NOMO-1 treated with DMSO at 0.1 percent for 48 hours (cell line): ENCODE results near the gene CRISPLD2.

Experiments
- DNase-seq: peaks from one replicate; lab custom pipeline; 2025; ENCODE audit not compliant: unreplicated experiment; lab: John Stamatoyannopoulos, UW

The CRISPLD2 gene

DNA sequence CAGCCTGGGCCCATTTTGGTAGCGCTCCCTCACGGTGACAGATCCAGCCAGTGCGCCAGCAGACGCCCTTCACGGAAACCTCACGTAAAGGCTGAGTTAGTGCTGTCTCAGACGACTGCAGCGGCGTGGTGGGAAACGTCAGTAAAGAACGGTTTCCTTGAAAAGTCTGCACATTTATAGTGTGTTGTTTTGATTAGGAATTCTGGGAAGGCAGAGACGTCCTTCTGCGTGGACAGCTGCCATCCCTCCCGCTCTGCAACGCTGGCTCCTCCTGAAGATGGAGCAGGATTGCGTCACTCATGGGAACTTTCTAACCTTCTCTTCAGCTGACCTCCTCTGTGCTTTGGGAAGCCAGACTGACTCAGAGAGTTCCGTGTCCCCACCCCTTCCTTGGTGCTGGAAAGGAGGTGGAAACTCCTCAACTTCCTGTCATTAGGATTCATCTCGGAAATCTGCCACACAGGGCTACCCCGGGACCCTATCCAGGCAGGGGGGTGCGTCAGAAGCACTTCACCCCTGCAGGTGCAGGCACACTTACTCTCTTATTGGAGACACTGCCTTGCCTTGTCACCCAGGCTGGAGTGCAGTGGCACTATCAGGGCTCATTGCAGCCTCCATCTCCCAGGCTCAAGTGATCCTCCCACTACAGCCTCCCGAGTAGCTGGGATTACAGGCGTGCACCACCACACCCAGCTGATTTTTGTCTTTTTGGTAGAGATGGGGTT, 24.3 kb upstream of the CRISPLD2 start:
- DNase-seq: no peak

DNA sequence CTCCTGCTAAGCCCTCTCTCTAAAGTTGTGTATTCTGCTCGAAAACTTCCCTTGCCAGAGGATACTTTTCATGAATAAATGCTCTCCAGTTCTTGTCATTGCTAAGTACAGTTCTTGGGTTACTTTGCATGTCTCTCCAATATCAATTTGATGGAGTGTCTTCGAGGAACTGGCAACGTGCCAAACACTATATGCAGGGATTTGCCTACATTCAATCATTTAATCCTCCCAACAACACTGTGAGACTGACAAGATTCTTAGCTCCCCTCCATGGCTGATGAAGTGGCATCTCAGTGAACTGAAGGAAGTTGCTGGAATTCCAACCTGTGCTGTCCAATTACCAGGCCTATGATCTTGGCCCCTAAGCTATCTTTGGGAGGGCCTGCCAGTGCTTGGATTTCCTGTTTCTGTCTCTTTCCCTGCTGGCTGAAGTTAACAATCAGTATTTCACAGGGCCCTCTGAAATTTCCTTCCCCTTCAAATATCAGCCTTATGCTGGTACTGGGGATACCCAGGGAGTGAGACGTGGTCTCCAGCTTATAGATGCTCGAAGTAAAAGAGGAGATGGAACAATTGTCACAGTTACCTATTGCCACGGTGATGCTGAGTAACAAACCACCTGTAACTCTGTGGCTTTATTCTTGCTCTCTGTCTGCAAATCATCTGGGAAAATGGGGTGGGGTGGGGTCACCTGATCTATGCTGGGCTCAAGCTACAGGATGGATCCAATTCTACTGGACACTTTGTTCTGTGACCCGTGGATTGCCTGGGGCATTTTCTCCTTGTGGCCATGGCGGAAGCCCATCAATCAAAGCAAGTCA, 19.4 kb upstream of the CRISPLD2 start:
- DNase-seq: no peak

DNA sequence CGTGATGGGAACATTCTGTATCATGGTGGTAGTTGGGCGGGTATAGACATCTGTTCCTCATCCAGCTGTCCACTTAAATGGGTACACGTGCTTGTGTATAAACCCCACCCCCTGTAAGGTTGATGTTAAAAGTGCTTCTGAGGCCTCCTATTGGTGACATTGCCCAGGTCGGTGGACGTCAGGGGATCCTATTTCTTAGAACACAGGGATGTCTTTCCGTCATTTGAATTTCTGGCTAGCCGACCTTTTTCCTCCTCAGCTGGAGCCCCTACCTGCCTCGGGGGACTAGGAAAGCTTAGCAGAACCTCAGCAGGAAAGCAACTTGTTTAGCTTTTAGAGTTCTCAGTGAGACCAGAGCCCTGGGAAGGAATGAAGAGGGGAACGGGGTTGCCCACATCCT, 16.6 kb upstream of the CRISPLD2 start:
- no peak for DNase-seq

DNA sequence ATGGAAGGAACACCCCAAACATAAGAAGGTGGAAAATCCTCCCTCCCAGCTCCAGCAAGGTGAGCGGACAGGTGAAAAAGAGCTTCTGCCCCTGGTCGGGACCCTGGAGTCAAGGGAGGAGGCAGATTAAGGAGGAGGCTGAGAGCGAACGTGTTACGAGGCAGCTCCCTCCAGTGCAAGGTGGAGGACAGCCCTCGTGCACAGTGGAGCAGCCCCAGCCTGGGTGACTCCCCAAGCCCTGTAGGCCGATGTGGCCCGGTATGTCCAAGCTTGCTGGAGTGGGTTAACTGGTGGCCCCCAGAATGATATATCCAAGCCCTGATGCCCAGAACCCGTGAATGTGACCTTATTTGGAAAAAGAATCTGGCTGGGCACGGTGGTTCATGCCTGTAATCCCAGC, 15.5 kb upstream of the CRISPLD2 start:
- no peak for DNase-seq

DNA sequence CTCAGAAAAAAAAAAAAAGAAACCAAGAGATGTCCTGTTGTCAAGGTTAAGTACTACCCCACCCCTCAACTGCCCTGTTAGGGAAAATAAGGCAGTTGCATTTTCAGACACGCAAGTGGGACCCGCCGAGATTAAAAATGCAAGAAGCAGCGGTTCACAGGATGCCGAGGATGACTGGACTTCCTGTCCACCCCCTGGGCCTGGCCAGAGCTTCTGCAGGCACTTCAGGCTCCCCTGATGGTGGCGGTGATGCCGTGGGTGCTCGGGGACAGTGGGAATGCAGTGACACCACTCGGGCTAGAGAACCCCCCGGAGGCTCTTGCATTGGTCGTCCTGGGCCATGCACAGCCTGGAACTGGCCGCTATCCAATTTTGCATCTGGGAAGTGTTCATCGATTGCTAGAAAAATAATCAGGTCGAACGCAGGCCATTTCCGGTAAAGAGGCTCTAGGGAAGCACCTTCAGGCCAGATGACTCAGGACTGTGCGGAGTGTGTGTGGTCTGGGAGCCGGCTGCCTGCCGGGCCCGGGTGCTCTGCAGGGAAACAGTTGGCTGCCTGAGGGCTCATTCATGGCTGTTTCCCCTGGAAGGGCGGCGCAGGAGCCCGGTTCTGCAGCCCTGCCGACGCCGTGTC, 13.4 kb upstream of the CRISPLD2 start:
- peak; percentile 96 for DNase-seq

DNA sequence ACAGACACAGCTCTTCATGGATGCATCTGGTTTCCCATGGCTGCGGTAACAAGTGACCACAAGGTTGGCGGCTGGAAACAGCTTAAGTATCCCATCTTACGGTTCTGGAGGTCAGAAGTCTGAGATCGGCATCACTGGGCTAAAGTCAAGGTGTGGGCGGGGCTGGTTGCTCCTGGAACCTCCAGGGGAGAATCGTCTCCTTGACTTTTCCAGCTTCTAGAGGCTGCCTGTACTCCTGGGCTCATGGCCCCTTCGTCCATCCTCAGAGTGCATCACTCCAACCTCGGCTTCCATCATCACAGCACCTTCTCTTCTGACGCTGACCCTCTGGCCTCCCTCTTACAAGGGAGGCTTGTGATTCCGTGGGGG, 12.9 kb upstream of the CRISPLD2 start:
- no peak for DNase-seq

DNA sequence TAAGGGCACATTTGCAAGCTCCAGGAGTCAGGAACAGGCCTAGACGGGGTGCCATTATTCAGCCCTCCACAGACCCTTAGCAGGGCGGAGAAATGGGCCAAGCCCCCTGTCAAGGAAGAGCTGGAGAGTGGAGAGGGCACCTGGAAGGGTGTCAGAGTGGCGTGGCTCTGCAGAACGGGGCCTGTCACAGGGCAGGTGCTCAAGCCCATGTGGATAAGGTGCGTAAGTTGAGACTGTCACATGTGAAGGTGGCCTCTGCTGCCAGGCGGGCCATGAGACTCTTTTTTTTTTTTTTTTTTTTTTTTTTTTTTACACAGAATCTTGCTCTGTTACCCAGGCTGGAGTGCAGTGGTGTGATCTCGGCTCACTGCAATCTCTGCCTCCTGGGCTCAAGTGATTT, 12.0 kb upstream of the CRISPLD2 start:
- DNase-seq: no peak

DNA sequence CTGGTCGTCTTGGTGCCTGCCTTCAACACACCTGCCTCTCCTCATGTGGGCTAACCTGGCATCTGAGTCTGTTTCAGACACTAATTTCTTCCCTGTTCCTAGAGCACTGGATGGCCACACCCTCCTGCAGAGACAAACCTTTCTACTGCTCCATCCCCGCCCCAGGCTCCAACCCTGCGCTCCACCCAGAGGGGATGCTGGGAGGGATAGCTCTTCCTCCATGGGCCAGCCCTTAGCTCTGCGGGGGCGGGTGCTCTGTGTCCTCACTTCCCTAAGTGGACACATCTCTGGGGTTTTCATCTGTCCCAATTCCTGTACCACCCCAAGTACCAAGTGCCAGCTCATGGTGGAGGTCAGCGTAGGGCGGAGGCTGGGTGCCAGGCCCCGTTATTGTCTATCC, 11.0 kb upstream of the CRISPLD2 start:
- no peak for DNase-seq

DNA sequence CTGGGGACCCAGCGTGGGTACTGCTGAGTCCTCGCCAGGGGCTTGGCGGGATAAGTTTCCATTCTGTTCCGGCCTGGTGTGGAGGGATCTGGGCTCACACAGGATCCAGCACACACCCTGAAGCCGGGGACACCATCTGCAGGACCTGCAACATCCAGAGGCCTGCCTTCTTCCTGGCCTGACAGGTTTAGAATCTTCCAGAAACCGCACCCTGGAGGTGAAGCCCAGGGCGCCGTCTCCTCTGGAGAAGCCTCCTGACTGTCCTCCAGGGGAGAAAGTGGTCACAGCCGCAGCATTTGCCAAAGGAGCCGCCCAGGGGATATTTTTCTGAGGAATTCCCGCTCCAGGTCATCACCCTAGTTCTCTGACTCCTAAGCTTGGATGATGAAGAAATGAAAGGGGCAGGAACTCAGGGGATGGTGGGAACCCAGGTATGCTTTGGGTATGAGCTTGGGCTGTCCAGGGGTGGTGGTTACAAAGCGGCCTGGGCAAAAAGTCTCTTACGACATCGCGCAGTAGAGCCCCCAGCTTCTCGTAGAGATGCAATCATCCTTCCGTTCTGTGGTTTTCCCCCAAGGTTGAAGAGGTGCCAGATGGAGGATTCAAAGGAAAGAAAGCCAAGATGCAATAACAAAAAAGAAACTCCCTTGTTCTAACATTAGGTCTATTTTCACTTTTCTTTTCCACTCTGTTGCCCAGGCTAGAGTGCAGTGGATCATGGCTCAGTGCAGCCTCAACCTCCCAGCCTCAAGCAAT, 9.1 kb upstream of the CRISPLD2 start:
- DNase-seq: peak; percentile 96

DNA sequence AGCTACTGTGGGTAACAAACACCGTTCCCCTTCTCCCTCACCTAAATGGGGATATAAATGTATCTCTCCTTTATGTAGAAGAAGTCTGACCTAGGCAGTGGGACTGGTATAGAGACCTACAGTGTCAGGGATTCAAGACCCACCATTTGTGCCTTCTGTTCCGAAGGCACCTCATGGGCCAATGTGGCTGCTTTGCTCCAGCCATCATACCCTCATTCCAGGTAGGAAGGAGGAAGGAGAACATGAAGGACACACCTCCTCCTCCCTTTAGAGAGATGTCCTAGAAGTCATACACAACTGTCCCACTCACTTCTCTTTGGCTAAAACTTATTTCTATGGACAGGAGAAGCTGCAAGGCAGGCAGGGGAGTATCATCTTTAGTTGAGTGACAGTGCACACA, 8.3 kb upstream of the CRISPLD2 start:
- no peak for DNase-seq

DNA sequence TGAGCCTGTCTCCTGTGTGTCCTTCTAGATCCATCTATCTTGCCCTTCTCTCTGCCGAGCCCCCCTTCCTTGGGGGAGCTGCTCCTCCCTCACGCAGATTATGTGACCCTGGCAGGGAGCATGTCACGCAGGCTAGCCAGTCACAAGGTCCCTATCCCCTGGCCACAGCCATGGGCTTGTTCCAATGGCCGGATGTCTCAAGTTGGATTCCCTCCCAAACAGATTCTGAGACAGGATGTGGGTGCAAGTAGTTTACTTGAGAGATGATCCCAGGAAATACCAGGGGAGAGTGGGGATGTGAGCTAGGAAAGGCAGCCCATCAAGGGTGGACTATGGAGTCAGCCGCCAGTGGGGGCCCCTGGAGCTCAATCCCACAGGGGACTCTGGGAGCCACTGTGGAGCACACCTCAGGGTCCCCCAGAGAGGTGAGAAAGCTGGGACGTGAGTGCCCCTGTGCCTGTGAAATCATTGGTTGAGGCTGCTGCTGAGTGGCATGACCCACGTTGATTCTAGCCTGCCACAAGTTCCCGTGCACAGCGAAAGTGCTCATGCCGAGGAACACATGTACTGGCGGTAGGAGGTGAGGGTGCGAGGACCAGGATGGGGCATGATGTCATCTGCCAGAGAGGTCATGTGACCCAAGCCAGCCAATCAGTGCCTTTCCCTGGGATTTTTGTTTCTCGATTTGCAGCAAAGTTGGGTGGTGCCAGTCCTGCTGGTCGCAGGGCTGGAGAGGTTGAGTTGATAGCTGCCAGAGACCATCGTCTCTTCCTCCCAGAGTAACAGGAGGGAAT, 6.4 kb upstream of the CRISPLD2 start:
- no peak for DNase-seq

DNA sequence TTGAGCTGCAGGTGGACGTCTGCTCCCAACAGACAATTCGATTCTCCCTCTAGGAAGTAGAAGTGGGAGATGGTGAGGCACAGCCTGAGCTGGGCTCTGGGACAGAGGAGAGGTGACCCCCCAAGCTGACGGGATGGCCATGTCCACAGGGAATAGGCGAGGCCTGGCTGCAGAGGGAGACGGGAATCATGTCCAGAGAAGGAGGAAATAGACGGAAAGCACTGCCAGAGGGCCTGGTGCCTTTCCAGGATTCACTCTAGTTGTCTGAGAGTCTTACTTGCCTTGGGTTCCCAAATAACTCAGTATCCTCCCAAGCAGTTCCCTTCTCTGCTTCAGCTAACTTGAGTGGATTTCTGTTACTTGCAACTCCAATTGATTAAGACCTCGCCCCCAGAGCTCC, 4.3 kb upstream of the CRISPLD2 start:
- DNase-seq: no peak

DNA sequence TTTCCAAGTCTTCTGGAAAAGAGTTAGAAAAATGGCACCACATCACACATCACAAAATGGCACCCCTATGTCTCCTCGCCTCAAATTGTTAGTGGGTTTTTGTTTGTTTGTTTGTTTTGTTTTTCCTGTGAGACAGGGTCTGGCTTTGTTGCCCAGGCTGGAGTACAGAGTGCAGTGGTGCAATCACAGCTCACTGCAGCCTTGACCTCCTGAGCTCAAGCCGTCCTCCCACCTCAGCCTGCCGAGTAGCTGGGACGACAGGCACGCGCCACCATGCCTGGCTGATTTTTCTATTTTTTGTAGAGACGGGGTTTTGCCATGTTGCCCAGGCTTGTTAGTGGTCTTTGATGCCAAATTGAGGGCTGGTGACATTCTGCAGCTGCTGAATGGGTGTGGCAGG, 3.8 kb upstream of the CRISPLD2 start:
- DNase-seq: no peak

DNA sequence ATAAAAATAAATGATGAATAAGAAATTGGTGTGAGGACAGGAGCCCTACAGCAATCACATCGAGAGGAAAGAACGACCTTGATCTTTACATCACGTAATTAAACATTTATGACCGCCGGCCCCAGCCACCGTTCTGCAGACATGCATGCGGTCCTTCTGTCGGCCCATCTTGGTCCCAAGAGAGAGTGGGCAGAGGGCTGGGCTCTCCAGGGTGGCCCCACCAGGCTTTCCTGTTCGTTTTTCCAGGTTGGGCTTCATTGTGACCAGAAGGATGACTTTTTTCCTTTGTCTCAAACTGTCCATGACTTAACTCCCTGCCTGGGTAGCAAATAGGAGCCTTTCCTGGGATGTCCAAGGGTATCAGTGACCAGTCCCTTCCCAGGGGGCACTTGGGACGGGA, 3.3 kb upstream of the CRISPLD2 start:
- DNase-seq: no peak

DNA sequence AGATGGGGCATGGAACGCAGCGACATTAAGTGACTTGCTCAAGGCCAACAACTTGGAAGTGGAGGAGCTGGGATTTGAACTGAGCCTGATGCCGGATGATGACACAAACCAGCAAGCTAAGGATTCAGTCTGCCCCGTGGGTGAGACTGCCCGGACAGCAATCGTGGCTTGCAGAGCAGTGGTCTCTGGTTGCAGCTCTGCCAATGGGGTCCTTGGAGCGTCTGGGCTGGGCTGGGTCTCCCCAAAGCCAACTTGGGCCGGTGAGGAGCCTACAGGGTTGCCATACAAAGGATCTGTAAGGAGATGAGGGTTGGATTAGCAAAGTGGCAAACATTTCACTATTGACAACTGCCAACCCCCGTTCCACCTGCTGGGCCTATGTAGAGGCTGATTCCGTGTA, 2.6 kb upstream of the CRISPLD2 start:
- no peak for DNase-seq

DNA sequence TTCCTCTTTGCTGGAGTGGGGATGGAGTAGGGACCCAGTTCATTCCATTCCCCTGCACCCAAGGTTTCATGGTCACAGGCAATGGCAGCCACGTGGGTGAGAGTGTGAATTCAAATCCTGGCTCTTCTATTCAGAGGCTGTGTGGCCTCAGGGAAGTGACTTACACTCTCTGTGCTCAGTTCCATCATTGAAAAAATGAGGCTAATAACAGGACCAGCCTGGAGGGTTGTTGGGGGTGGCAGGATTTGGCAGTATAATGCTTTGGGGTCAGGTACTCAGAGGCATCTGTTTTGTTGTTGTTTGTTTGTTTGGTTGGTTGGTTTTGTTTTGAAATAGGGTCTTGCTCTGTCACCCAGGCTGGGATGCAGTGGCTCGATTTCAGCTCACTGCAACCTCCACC, 2.2 kb upstream of the CRISPLD2 start:
- DNase-seq: no peak

DNA sequence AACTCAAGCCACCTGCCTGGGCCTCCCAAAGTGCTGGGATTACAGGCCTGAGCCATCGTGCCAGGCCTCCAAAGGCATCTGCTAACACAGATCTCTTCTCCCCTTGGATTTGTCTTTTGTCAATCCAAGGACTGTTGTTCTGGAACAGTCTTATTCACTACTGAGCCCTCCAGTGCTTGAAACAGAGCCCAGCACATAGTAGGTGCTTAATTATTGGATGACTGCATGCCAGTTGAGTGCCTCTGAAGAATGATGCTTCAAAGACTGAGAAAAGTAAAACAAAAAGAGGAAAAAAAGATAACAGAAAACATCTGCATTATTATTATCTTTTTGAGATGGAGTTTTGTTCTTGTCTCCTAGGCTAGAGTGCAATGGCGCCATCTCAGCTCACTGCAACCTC, 1.7 kb upstream of the CRISPLD2 start:
- no peak for DNase-seq

DNA sequence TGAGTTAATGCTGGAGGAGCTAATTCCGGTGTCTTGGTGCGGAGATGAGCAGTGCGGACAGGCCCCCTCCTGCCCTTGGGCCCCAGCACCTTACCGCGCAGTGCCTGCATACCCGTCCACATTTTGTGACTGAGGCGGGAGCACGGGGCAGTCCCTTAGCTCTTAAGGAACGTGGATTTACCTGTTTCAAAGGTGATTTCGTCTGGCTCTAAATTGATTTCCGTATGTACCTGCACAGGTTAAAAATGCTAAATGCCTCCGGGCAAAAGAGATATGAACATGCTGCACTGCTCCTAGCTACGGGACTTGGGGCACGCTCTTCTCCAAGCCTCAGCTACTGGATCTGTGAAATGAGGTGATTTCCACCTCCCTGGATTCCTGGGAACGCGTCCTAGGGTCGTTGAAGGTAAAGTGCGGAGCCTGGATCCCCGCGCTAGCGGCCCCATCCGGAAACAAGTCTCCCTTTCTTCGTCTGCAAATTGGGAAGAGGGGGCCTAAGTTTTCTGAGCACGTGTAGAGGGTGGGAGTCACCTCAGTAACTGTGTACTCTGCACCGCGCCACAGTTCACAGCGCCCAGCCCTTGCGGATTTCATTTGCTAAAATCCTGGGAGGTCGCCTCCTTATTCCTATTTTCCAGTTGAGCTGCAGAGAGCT, 669 bp upstream of the CRISPLD2 start:
- DNase-seq: no peak

DNA sequence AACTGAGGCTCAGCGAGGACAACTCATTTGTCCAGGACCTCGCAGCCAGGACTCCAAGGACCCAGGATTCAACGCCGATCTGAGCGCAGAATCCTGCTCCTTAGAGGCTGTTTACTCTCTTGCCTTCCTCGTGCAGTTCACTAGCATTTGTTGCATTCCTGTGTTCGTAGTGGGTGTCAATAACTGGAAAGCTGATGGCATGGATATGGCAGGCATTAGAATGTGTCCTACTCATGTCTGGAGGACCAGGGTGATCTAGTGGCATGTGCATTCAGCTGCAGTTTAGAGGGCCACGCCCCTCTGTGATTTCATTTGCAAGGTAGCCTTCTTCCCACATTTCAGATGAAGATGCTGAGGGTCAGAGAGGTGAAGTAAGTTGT, 510 bp downstream of the CRISPLD2 start:
- DNase-seq: no peak

DNA sequence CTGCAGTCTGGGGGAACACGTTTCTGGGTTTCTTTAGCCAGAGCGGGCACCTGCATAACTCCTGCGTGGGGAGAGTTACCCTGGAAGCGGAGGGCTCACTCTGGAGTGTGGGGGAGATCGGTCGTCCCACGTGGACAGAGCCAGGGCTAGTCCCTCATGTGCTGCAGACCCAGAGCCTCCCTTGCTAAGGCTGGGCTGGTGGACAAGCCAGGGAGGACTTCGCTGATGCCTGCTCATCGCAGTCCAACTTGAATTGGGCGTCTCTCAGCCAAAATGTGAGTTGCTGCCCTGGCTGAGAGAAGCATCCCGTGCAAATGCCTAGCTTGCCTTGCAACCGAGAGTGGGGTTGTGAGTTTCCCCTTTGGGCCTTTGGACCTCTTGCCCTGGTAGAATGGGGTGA, 986 bp downstream of the CRISPLD2 start:
- DNase-seq: no peak
